Stomach (tissue), 9 donors: ENCODE results near the gene TNFRSF8. TPM values are rescaled to one million over a fixed set of nuclear protein-coding genes. Genes with fewer than 3 reads are reported as not detected.
A peak's percentile ranks its signal among the peaks of the same experiment; 100 is the strongest.

Experiments
- DNase-seq, 2 donors: peaks; one replicate each; pipeline versions ENCODE4 v3.0.0 to v3.0.0-alpha.2; 2013 to 2019
- H3K27ac ChIP-seq, 5 donors: fragments of 200-600 bp in 4 of 5; sonication (generic) in 4 of 5; one replicate each; pipeline ENCODE4 v1.5.1; 2013 to 2019; ENCODE audit warnings: mild to moderate bottlenecking in 1 of 5, moderate library complexity in 1 of 5
- H3K27me3 ChIP-seq, 3 donors: fragments of 200-600 bp; sonication (generic); one replicate each; pipeline ENCODE4 v1.5.1; 2017 to 2019; ENCODE audit warnings: mixed run types in 1 of 3
- H3K36me3 ChIP-seq, 4 donors: fragments of 200-600 bp; sonication (generic); 1 replicate in 3 of 4; 2 replicates in 1 of 4; pipeline ENCODE4 v1.5.1; 2016 to 2019
- H3K4me1 ChIP-seq, 4 donors: fragments of 200-600 bp; sonication (generic); one replicate each; pipeline ENCODE4 v1.5.1; 2016 to 2019
- H3K4me3 ChIP-seq, 4 donors: fragments of 200-600 bp; sonication (generic) in 3 of 4; one replicate each; pipeline ENCODE4 v1.5.1; 2016 to 2019; ENCODE audit warnings: mild to moderate bottlenecking in 1 of 4
- H3K9me3 ChIP-seq, 4 donors: fragments of 200-600 bp; sonication (generic); one replicate each; pipeline ENCODE4 v1.5.1; 2016 to 2019
- EP300 ChIP-seq: sonication (generic); formaldehyde crosslinking; IDR thresholded peaks from one replicate; pipeline ENCODE4 v1.6.1; 2017; ENCODE audit warnings: antibody characterized with exemption
- POLR2A ChIP-seq, 4 donors: fragments of 450-650 bp; IDR thresholded peaks; one replicate each; pipeline ENCODE4 v1.6.1; 2016; ENCODE audit warnings: antibody characterized with exemption in 4 of 4, control low read depth in 2 of 4, mild to moderate bottlenecking in 1 of 4, moderate library complexity in 1 of 4
- POLR2AphosphoS5 ChIP-seq, 3 donors: sonication (generic); formaldehyde crosslinking; IDR thresholded peaks; one replicate each; pipeline ENCODE4 v1.6.1; 2016; ENCODE audit warnings: antibody characterized with exemption in 3 of 3
- WGBS, 5 donors: extraction: QIAGEN DNeasy Blood & Tissue Kit in 3 of 5; methylation state at CpG; one replicate each; pipeline versions ENCODE4 v1.1.5 to v1.1.7; 2013 to 2018; 5-methylcytosine and 5-hydroxymethylcytosine counted together
- intact Hi-C: fragments of 100-400 bp; cut with DNase I; formaldehyde crosslinking; loops from one replicate; pipeline ENCODE4 v1.15.1; 2023; ENCODE audit warnings: low total_unique reads
- polyA plus RNA-seq, 3 donors: library from polyadenylated mRNA; stranded (reverse); fragments of 200-250 nt; gene quantifications; one replicate each; pipeline ENCODE4 v1.2.3, GENCODE V29; 2013
- total RNA-seq, 5 donors: library from RNA; depleted of rRNA; stranded (reverse); fragments of >200 nt; gene quantifications; one replicate each; pipeline versions ENCODE4 v1.1.0 to v1.2.3, GENCODE V29; 2014 to 2016
- TF ChIP-seq, protein P1 (sequence below), 7 experiments: fragments of 450-650 bp in 4 of 7; fragments of 200-600 bp in 3 of 7; sonication (generic) in 3 of 7; IDR thresholded peaks; one replicate each; pipeline ENCODE4 v1.5.1; 2016 to 2019; ENCODE audit warnings: antibody characterized with exemption in 7 of 7, control low read depth in 2 of 7, mild to moderate bottlenecking in 1 of 7
- donor health status: healthy with polysubstance abuse.
- donor health status: Bipolar disorder and iron deficiency.
- donor health status: healthy.

The TNFRSF8 gene
- total and polyA plus RNA-seq, 8 donors: 0.18 to 2.1 (median 0.88) TPM; not detected in 2

DNA sequence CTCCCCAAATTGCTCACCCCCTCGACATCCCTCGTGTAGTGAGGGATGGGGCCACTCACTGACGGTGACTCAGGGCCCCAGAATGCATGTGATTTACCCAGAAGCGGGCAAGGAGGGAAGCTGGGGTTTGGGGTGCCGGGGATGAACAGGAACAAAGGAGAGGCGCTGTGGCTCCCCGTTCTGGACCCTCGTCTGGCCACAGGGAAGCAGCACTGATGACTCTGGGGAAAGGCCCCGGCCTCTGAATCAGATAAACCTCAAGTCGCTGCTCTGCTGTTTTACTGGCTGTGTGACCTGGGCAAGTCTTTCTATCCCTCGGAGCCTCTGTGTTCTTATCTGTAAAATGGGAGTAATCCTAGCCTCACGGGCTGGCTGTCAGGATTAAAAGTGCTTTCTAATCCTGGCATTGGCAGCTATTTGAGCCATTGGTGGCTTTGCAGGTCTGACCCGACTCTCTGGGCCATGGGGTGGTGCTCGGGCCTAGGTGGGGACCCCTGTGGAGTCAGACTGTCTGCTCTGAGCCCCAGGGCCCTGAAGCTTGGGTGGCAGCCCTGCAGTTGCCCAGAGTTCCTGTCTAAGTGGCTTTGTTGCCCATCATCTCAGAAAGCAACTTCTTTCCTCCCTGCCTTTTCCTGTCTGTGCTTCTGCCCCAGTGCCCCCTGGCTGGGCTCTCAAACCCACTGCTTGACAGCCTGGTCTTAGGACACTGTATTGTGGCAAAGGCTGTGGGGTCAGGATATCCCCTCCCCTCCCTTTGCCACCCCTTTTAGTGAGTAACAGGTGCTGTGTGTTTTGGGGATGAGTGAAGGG lies 109.1 kb downstream of the TNFRSF8 start:
- intact Hi-C loops: no loop called here
- Histone ChIP-seq H3K27me3 (peaks cover 0 to 2% (median 0%) of the 10 kb centered on the region in 3 donors), H3K27ac (peak overlapping the region; percentile 35 to 93 (median 80)), H3K36me3 (peaks cover 0 to 5% (median 0%) of the 10 kb centered on the region in 4 donors), H3K4me1 (peaks cover 33 to 92% (median 70%) of the 10 kb centered on the region in 4 donors), H3K4me3 (peak overlapping the region in 1 of 4 donors; percentile 1), H3K9me3 (no peaks in the 10 kb centered on the region)
- WGBS, 5 donors: 71 to 87% (median 79%) methylated on average over 13 to 14 of the region's 14 CpGs
- TF ChIP-seq, protein P1, sequence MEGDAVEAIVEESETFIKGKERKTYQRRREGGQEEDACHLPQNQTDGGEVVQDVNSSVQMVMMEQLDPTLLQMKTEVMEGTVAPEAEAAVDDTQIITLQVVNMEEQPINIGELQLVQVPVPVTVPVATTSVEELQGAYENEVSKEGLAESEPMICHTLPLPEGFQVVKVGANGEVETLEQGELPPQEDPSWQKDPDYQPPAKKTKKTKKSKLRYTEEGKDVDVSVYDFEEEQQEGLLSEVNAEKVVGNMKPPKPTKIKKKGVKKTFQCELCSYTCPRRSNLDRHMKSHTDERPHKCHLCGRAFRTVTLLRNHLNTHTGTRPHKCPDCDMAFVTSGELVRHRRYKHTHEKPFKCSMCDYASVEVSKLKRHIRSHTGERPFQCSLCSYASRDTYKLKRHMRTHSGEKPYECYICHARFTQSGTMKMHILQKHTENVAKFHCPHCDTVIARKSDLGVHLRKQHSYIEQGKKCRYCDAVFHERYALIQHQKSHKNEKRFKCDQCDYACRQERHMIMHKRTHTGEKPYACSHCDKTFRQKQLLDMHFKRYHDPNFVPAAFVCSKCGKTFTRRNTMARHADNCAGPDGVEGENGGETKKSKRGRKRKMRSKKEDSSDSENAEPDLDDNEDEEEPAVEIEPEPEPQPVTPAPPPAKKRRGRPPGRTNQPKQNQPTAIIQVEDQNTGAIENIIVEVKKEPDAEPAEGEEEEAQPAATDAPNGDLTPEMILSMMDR (IDR thresholded peaks at IDR 0.05): no peak
- TF ChIP-seq POLR2A (IDR thresholded peaks at IDR 0.05): no peak
- no peak for TF ChIP-seq EP300
- no peak for TF ChIP-seq POLR2AphosphoS5 (IDR thresholded peaks at IDR 0.05)
- no peak for DNase-seq

DNA sequence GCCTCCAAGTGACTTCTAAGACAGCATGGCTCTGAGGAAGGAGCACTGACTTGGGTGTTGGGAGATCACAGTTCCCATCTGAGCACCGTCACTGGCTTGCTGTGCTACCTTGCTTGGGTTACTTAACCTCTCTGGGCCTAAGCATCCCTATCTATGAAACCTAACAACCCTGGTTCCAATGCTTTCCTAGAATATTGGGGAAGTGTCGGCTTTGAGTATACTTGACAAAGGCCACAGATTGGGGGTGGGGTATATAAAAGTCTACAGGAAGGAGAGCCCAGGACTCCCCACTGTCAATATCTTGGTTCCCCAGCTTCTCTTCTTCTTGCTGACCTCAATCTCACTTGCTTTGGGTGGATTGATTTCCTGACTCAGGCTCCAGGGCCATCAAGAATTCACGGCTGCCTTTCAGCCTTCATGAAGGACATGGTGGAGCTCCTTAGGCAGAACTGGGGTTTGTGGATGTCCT lies 110.0 kb downstream of the TNFRSF8 start:
- intact Hi-C loops: no loop called here
- DNase-seq: no peak
- WGBS, 5 donors: 74 to 90% (median 83%) methylated on average over 3 of the region's 3 CpGs
- no peak for TF ChIP-seq POLR2A (IDR thresholded peaks at IDR 0.05)
- TF ChIP-seq EP300: no peak
- no peak for TF ChIP-seq POLR2AphosphoS5 (IDR thresholded peaks at IDR 0.05)
- TF ChIP-seq, protein P1 (IDR thresholded peaks at IDR 0.05): no peak
- Histone ChIP-seq H3K27ac (peak overlapping the region; percentile 49 to 93 (median 80)), H3K27me3 (no peaks in the 10 kb centered on the region), H3K4me3 (no peak overlapping the region), H3K9me3 (no peaks in the 10 kb centered on the region), H3K4me1 (peaks cover 38 to 92% (median 72%) of the 10 kb centered on the region in 4 donors), H3K36me3 (peaks cover 0 to 5% (median 0%) of the 10 kb centered on the region in 4 donors)

DNA sequence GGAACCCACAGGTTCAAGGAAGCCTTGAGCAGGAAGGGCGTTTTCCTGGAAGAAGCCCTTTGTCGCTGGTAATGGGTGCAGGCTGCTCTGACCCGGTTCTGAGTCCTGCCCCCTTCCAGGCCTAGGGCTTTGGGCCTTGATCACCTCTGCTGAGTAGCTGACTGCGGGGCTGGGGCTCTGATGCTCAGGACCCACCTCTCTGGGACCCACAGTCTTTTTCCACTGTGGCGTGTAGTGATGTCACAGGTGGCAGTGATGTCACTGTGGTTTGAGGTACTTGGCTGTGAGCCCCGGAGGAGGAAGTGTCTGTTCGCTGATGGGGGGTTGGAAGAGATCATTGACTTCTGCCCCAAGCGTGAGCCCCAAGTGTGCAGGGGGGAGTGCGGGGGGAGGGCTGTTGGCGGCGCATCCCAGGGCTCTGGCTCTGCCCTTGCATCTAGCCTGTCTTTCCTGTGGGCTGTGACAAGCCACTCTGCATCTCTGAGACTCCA lies 110.6 kb downstream of the TNFRSF8 start:
- TF ChIP-seq POLR2AphosphoS5 (IDR thresholded peaks at IDR 0.05): peak in 2 of 3 donors; percentile 29 to 43
- TF ChIP-seq, protein P1 (IDR thresholded peaks at IDR 0.05): no peak
- intact Hi-C loops: no loop called here
- H3K36me3 ChIP-seq: peaks cover 0 to 5% (median 0%) of the 10 kb centered on the region in 4 donors
- peak overlapping the region in 1 of 4 donors; percentile 9 for H3K4me3 ChIP-seq
- 69 to 77% (median 74%) methylated on average over 7 to 11 of the region's 11 CpGs for WGBS, 5 donors
- peaks cover 43 to 92% (median 75%) of the 10 kb centered on the region in 4 donors for H3K4me1 ChIP-seq
- peak; percentile 73 to 81 for DNase-seq
- no peaks in the 10 kb centered on the region for H3K9me3 ChIP-seq
- no peaks in the 10 kb centered on the region for H3K27me3 ChIP-seq
- H3K27ac ChIP-seq: peak overlapping the region; percentile 49 to 93 (median 80)

DNA sequence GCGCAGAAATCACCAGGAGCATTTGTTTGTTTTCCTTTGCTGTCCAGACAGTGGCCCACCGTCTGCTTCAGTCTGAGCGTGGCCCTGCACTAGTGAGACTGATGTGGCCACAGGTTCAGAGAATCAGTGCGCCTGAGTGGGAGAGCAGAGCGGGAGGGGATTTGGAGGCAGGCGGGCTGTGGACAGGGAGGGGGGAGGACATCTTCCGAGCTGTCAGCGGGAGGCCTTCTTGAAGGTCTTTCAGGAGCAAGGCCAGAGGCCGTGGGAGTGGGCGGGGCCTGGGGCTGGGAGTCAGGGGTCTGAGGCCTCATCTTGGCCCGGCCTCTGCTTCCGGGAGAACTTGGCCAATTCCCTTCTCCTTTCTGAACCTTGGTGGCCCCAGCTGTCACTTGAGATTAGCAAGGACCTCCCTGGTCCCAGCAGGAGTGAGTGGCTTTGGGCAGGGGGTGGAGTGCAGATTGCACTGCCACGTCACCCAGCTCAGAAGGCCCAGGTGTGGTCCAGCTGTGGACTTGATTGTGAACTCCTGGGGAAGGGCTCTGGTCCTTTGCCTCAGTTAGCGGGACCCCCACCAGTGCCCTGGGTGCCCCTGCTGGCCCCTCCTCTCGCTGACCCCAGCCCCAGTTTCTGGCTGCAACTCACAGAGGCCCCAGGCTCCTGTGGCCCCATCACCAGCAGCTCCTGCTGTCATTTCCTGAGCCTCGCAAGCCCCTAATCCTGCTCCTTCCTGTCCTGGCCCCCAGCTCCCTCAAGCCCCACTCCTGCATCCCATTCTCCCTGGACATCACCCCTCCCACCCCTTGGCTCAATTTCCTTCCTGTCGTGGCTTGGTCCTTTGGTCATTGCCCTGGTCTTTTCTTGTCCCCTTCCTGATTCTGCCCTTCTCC lies 112.1 kb downstream of the TNFRSF8 start:
- peak in 1 of 2 donors; percentile 70 for DNase-seq
- H3K36me3 ChIP-seq: no peaks in the 10 kb centered on the region
- H3K4me1 ChIP-seq: peaks cover 46 to 92% (median 70%) of the 10 kb centered on the region in 4 donors
- H3K27ac ChIP-seq: peak overlapping the region; percentile 41 to 93 (median 80)
- WGBS, 5 donors: 62 to 74% (median 69%) methylated on average over 16 to 17 of the region's 17 CpGs
- TF ChIP-seq POLR2AphosphoS5 (IDR thresholded peaks at IDR 0.05): no peak
- no peak for TF ChIP-seq EP300
- no peak for TF ChIP-seq POLR2A (IDR thresholded peaks at IDR 0.05)
- TF ChIP-seq, protein P1 (IDR thresholded peaks at IDR 0.05): no peak
- intact Hi-C loops: no loop called here
- H3K27me3 ChIP-seq: no peaks in the 10 kb centered on the region
- H3K9me3 ChIP-seq: no peaks in the 10 kb centered on the region
- no peak overlapping the region for H3K4me3 ChIP-seq
